ENCODE results near the gene PIK3AP1.

The PIK3AP1 gene

DNA sequence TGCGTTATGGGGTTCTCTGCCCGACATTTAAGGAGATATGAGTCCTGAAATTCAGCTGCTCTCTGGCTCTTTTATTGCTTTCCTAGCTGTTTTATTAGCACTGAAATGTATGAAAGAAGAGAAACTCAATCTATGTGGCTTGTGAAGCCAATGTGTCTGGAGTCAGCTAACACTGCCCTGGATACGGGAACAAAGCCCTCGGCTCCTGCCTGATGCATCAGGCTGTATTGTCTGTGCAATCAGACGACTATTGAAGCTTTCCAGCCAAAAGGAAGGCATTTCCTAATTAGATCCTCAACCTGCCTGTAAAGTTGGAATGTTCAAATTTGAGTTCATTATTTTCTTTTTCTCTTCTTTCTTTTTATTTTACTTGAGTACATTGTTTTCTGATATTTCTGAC is 111.5 kb downstream of the PIK3AP1 start:
- Histone ChIP-seq H3K9ac (ENCODE audit: low read length) (no peak overlapping the region), H3K27ac (ENCODE audit: low read depth, low read length, poor library complexity, severe bottlenecking) (no peak overlapping the region), H3K4me2 (ENCODE audit: low read length) (no peak overlapping the region), H2AFZ (ENCODE audit: low read length) (no peak overlapping the region), H3K27me3 (ENCODE audit: insufficient read depth, low read length) (no peaks in the 10 kb centered on the region), H4K20me1 (ENCODE audit: insufficient read depth, low read length) (no peaks in the 10 kb centered on the region), H3K36me3 (ENCODE audit: insufficient read depth, low read length) (peaks cover 59% of the 10 kb centered on the region), H3K9me2 (ENCODE audit: low read depth, low read length) (no peaks in the 10 kb centered on the region), H3F3A (ENCODE audit: insufficient read depth, low read length) (no peaks in the 10 kb centered on the region), H3K79me2 (ENCODE audit: insufficient read depth, low read length) (no peaks in the 10 kb centered on the region), H3K9me3 (ENCODE audit: low read length) (no peaks in the 10 kb centered on the region), H3K4me1 (ENCODE audit: insufficient read depth, low read length, severe bottlenecking) (no peaks in the 10 kb centered on the region), H3K4me3 (ENCODE audit: low read depth, low read length, poor library complexity, severe bottlenecking) (no peak overlapping the region)
- TF ChIP-seq EZH2 (IDR thresholded peaks at IDR 0.05; ENCODE audit: borderline replicate concordance, low read length) (no peak), CTCF (IDR thresholded peaks at IDR 0.05; ENCODE audit: low read length) (no peak)

DNA sequence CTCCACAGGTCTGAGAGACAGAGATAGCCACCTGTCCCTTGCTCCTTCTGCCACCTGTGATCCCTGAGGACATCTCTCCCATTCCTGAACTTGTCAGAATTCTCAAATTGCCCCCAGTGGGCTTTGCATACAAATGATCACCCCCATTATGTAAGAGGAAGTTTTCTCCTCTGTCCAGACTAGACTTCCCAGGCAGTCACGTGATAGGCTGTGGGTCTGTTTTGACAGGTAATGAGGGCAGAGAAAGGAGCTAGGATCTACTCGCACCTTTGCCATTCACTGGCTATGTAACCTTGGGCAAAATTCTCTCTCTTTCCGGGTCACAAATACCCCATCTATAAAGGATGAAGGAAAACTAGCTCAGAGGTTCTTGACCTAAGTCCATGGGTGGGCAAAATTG is 112.1 kb downstream of the PIK3AP1 start:
- no peaks in the 10 kb centered on the region for H3F3A ChIP-seq (ENCODE audit: insufficient read depth, low read length)
- TF ChIP-seq EZH2 (IDR thresholded peaks at IDR 0.05; ENCODE audit: borderline replicate concordance, low read length) (no peak), CTCF (IDR thresholded peaks at IDR 0.05; ENCODE audit: low read length) (no peak)
- no peaks in the 10 kb centered on the region for H3K79me2 ChIP-seq (ENCODE audit: insufficient read depth, low read length)
- peaks cover 58% of the 10 kb centered on the region for H3K36me3 ChIP-seq (ENCODE audit: insufficient read depth, low read length)
- no peaks in the 10 kb centered on the region for H3K9me3 ChIP-seq (ENCODE audit: low read length)
- no peak overlapping the region for H3K27ac ChIP-seq (ENCODE audit: low read depth, low read length, poor library complexity, severe bottlenecking)
- no peaks in the 10 kb centered on the region for H3K27me3 ChIP-seq (ENCODE audit: insufficient read depth, low read length)
- H4K20me1 ChIP-seq (ENCODE audit: insufficient read depth, low read length) = no peaks in the 10 kb centered on the region
- H3K9ac ChIP-seq (ENCODE audit: low read length) = no peak overlapping the region
- H3K4me3 ChIP-seq (ENCODE audit: low read depth, low read length, poor library complexity, severe bottlenecking) = no peak overlapping the region
- H3K9me2 ChIP-seq (ENCODE audit: low read depth, low read length) = no peaks in the 10 kb centered on the region
- H3K4me2 ChIP-seq (ENCODE audit: low read length) = no peak overlapping the region
- no peak overlapping the region for H2AFZ ChIP-seq (ENCODE audit: low read length)
- H3K4me1 ChIP-seq (ENCODE audit: insufficient read depth, low read length, severe bottlenecking) = no peaks in the 10 kb centered on the region

- Histone ChIP-seq H4K20me1 (ENCODE audit: insufficient read depth, low read length) (no peaks in the 10 kb centered on the region), H3K27ac (ENCODE audit: low read depth, low read length, poor library complexity, severe bottlenecking) (no peak overlapping the region), H3F3A (ENCODE audit: insufficient read depth, low read length) (no peaks in the 10 kb centered on the region), H3K9ac (ENCODE audit: low read length) (no peak overlapping the region), H3K4me1 (ENCODE audit: insufficient read depth, low read length, severe bottlenecking) (no peaks in the 10 kb centered on the region), H3K9me2 (ENCODE audit: low read depth, low read length) (no peaks in the 10 kb centered on the region), H3K27me3 (ENCODE audit: insufficient read depth, low read length) (no peaks in the 10 kb centered on the region), H3K79me2 (ENCODE audit: insufficient read depth, low read length) (no peaks in the 10 kb centered on the region), H3K4me3 (ENCODE audit: low read depth, low read length, poor library complexity, severe bottlenecking) (no peak overlapping the region), H3K4me2 (ENCODE audit: low read length) (no peak overlapping the region), H2AFZ (ENCODE audit: low read length) (no peak overlapping the region), H3K9me3 (ENCODE audit: low read length) (no peaks in the 10 kb centered on the region), H3K36me3 (ENCODE audit: insufficient read depth, low read length) (peaks cover 70% of the 10 kb centered on the region)
- no peak for TF ChIP-seq CTCF (IDR thresholded peaks at IDR 0.05; ENCODE audit: low read length)
- TF ChIP-seq EZH2 (IDR thresholded peaks at IDR 0.05; ENCODE audit: borderline replicate concordance, low read length) = no peak
Measured at GRCh38 chr10:96606946-96607345, 113.4 kb downstream of the PIK3AP1 start.
